ENCODE results near the gene ATP8A2.

ATP8A2 gene

DNA sequence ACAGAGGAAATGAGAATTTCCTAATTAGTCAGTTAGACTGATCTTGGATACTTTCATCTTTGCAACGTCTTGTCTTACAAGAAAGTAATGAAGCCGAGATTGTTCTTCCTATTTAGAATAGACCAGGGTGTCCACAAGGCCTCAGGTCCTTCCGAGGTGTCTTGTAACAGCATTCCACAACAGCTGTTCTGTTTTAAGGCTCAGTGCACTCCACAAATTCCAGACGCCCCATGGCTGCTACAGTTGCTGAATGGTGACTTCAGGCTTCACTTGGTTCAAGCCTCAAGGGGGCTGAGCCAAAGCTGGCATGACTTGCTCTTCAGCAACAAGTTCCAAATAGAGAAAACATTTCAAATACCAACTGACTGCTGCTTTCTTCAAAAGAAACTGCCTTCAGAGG lies 536.6 kb downstream of the ATP8A2 start:
- DNase-seq = no peak

DNA sequence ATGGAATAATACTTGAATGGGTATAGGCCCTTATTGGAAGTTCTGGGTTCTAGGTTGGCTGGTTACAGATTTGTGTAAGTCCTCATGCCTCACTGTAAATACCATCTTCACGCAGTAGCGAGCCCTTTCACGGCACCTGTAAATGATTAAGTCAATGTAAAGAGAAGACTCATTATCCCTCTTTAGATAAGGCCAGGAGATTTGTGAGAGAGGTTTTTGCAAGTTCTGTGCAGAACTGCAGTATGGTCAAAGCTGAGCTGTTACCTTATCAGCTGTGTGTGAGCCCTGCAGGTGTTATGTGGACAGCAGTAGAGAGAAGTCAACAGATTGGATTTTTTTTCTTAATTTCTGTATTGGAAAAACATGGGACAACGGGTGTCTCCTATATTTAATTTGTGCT lies 538.5 kb downstream of the ATP8A2 start:
- DNase-seq = no peak

DNA sequence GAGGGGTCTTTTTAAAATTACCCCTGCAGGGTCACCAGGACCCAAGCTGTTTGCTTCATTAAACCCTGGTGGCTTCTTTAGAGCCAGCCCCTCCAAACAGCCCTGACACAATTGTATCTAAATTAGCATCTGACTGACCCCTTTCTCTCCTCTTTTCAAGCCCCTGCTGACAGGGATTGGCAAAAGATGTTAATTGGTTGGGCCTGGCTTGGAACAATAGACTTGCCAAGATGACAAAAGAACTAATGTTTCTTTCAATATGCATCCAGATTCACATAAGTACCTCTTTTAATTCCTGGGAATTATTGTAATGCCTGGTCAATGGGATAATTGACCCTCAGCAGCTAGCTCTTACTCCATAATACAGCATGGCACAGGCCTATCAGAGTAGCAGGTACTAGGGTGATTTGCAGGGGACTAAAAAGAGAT lies 539.2 kb downstream of the ATP8A2 start:
- DNase-seq = no peak

DNA sequence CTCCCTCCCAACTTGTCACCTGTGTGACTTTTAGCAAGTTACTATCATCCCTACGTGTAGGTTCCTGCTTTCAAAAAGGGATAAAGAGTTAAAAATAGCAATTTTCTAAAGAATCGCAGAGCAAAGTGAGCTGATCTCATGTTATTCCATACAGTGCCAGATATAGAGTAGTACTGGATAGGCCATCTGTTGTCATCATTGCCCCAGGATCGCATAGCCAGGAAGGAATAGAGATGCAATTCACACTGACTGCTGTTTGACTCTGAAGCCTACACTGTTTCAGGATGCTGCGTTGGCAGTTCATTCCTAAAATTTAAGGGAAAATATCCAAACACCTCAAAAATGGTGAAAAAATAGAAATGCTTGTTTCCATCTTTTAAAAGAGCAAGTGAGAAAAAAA lies 541.2 kb downstream of the ATP8A2 start:
- DNase-seq = no peak

DNA sequence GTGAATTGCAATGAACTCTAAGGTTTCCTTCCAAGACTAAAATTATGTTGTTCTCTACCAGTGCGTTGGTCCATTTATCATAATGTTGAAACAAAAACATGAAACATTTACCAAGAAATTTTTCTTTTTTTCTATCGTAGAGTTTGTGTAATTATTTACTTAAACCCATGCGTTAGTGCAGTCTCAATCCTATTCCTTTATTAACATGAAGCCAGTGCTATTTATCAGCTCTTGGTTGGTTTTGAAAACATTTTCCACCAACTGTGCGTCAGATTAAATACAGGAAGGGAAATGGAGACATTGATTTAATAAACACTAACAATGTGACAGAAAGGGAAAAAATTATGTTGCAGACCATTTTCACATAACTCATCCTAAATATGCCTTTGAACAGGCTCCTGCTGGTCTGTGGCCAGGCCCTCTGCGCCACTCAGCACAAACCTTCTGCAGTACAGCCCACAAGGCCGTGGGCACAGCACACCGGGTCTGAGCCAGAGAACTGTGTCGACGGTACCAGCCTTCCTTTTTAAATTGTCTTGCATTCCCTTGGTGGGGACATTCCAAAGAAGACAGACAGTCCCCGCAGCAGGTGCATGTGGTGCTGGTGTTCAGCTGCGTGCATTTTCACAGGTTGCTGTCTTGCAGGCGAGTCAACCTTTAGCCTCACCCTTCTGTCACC lies 544.2 kb downstream of the ATP8A2 start:
- DNase-seq = no peak

DNA sequence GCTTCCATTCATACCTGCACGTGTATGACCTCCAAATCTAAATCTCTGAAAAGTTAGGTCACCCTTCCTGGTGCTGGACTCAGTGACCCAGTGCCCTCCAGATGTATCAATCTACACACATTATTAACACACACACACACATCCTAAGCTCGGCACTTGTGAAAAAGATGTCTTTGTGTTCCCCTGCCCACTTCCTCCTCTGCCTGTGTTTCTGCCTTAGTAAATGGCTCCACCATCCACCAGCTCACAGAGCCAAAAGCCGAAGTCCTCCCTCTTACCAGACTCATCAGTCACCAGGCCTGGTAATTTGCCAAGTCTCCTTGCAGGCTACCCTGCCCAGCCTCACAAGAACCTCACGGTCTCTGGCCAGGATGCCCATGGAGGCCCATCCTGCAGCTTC lies 548.5 kb downstream of the ATP8A2 start:
- DNase-seq = no peak

DNA sequence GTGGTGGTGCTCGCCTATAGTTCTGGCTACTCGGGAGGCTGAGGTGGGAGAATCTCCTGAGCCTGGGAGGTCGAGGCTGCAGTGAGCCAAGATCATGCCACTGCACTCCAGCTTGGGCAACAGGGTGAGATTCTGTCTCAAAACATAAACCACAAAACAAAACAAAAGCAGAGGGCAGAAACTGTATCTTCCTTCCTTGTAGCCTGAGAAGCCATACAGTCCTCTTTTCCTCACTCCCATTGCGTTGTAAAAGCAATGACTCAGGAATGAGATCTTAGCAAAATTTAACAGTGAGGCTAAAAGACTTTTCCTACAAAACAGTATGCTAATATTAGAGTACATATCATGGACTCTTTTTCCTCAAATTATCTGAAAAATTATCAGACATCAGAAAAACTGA lies 549.2 kb downstream of the ATP8A2 start:
- DNase-seq = no peak

DNA sequence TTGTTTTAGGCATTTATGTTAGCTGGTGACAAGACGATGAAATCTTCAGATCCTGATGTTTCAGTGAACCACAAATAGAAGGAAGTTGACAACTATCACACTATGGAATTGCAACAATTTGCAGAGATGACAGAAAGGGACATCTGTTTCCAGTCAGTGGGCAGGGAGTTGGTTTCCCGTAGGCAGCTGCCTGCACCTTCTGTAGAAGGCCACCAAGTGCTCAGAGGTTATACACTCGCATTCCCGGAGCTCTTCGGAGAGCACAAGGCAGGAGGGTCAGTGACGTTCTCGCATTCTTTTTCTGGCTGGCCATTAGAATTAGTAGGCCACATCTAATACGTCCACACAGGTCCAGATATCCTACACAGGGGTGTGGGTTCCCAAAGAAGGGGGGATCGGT lies 550.6 kb downstream of the ATP8A2 start:
- DNase-seq = no peak

DNA sequence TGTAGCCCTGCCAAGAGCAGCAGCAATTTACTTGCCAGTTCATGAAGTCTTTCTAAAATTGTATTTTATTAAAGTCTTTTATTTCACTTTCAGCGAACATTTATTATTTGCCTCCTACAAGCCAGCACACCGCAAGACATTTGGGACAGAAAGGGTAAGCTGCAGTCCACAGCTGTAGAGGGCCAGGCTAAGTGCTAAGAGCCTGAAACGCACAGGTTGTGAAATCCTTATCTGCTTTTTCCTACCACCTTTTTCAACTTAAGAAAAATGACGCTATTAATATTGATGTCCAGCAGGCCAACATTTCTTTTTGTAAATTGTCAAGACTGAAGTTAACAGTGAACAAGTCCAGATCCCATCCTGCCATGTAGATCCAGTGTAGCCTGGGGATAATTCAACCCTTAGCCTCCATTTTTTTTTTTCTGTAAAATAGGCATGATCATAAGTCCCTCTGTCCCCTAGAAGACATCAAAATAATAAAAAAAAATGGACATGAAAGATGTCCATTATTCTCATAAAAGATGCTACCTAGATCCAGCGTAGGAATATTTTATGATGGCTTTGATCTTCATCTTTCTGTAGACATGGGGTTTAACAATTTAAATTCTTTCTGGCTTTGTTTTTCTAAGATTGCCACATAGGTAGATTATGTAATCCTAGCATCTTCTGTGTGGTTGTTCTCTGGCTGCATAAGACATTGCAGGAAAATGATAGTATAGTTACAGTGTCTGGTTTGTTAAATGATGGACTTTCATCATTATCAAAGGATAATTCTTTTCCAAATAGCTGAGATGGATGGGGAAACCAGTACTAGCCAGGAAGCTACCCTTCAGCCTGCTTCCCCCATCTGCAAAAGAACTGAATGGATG lies 551.7 kb downstream of the ATP8A2 start:
- no peak for DNase-seq

DNA sequence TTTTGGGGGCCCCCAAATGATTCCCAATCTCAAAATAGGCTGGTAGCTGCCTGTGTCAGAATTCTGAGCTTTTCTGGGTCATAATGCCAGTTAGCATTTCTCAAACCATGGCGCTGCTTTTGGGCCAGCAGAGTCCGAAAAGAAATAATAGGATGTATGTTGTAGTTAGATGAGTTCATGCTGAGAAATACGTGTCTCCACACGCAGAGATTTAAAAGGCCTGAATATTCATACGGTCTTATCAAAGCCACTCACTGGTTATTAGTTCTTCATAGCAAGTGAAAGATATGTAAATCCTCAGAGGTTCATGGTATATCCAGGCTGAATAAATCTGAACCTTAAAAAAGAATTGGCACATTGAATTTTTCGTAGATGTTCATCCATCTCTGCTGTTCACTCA lies 555.6 kb downstream of the ATP8A2 start:
- DNase-seq = no peak

DNA sequence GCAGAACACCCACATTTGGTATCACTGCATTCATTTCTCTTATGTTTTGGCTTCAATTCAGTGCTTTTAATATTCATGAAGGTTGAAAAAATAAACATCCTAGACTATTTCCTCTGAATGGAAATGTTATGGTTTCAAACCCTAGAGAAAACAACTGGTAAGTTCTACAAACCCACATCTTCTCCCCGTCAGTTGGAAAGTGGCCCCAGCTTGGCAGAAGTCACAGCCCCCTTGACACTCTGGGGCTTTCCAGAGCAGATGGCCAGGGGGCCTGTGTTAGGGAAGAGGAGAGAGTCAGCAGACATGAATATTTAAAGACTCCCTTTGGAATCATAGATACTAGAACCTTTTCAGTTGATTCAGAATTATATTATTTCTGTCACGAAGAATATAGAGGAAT lies 556.2 kb downstream of the ATP8A2 start:
- no peak for DNase-seq

DNA sequence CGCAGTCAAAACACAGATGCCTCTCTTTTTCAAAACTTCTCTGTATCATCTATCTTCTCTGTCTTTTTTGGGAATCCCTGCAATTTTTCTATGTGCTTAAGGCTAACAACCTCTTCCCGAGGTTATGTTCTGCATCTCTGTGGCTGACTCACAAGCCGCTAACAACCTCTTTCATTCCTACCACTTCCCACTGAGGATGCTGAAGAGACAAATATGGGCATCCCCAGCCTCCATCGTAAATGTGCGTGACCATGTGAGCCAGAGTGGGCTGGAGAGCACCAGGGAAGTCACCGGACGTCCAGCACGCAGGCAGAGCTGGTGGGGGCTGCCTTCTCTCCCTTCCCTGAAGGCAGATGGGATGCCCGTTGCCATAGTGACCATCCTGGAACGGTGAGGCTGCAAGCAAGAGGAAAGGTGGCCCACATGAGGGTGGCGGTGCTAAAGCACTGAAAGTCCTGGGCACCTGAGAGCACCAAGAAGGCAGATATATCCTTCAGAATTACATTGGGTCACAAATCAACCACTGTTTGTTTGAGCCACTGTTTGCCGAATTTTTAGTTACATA lies 557.2 kb downstream of the ATP8A2 start:
- peak in 3 of 56 donors; percentile 5 to 38 (median 8) for DNase-seq

DNA sequence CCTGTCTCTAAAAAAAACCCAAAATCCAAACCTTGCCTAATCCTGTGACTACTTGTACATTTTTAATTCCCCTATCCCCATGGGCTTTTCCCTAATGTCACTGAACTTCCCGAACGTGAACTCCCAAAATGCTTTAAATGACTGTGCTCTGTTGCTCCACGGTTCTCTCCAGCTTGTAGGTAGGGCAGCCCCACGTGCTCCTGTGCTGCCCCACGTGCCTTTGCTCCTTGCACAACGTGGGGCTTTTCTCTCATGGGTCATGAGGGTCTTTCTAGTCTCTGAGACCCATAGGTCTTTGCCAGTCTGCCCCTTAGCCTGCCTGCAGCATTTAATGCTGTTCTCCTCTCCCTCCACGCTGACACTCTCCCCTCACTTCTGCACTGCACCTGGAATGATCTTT lies 558.0 kb downstream of the ATP8A2 start:
- DNase-seq = no peak

DNA sequence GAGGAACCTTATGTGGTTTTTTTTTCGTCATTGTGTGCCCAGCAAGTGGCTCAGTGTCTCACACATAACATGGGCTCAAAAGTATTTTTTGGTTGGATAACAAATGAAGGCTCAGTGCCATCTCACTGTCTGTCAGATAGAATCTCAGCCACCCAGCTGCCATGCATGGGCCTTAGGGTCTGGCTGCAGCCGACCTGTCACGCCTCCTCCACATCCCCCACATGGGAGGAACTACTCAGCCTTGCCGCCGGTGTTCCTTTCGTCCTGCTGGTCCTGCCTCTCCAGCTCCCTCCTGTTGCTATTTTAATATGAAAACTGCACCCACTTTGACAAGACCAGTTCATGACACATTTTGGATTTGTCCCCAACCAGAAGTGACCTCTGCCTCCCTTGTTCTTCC lies 558.9 kb downstream of the ATP8A2 start:
- no peak for DNase-seq

DNA sequence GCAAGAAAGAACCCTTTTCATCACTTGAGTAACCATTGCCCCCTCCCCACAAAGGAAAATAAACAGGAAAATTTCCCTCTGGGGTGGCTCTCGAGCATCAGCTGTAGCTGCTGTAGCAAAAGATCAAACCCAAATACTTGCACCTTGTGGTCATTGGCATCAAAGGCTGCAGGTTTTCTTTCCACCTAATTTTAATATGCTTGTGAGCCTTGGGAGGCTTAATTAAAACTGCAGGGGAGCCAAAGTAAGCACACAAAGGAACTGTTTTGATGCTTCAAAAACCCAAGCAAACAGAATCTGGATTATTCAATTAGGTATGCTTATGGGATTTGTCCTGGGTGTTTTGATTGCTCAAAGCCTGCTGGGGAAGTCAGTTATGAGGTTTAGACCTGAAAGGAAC lies 560.6 kb downstream of the ATP8A2 start:
- DNase-seq = no peak

DNA sequence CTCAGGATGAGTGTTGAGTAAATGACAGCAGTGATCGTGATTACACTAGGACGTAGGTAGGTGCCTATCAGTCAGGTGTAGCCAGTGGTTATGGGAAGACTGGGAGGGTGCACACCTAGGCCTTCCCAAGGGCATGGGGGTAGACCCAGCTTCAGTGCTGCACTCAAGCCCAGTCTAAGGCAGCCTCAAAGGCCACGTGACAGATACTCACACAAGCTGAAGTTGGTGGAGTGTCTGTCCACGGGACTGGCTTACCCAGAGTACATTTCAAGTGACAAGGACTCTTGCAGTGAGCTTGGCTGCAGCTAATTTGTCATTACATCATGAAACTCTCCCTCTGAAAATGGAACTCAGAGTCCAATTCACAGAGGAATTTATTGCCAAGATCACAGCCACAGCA lies 561.7 kb downstream of the ATP8A2 start:
- no peak for DNase-seq

DNA sequence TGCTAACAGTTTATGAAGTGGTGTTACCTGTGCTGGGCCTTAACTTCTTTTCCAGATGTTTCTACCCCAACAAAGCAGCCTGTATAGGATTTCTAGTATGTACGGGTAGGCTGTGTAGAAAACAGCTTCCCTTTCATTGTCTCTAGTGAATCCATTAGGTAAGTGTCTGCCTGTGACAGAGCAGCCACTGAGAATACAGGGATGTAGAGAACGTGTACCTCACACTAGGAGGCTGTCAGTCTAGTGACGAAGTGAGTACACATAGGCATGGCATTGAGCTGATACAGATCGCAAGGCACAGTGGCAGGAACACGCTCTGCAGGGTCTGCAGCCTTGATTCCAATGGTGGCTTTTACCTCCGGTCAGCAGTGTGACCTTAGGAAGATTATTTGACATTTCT lies 562.4 kb downstream of the ATP8A2 start:
- DNase-seq = no peak

DNA sequence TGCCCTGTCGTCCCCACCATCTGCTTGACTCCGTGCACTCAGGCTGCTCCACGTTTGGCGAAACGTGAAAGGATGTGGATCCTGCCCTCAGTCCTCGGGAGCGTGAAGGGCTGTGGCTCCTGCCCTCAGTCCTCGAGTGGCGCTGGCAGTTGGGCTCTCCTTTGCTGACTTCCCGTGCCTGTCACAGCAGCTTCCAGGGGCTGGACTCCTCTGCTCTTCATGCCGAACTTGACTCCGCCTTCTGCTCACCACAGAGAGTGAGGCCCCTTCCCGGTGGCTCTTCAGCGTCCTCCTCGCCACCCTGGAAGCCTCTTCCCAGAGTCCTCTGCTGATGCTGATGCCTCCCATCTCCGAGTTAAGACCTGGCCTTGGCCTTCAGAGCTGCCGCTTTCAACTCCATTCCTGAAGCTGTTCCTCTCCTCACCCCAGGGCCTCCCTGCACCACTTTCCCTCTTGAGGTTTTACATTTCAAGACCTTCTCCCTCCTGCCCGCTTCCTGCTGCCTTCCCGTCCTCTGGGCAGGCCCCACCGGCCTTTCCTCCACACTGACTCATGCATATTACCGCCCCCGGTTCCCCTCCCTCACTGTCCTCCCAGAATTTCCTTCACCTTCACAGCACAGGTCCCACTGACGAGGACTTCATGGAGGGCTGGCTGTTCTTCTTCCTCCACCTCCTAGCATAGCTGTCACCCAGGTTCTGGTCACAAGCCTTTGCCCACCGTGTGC lies 568.4 kb downstream of the ATP8A2 start:
- DNase-seq = no peak

DNA sequence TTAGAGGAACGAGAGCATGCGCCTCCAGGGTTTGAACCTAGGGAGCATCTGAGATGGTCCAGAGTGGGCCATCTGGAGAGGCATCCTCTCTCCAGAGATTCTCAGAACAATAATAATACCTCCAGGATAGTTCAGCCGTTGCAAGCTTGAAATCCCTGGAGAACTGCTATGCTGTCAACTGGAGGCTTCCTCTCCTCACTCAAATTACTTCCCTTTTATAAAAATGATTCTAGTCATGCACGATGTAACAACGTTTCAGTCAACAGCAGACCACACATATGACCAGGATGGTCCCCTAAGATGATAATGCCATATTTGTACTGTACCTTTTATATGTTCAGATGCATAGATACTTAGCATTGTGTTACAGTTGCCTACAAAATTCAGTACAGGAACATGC lies 571.3 kb downstream of the ATP8A2 start:
- DNase-seq = no peak

DNA sequence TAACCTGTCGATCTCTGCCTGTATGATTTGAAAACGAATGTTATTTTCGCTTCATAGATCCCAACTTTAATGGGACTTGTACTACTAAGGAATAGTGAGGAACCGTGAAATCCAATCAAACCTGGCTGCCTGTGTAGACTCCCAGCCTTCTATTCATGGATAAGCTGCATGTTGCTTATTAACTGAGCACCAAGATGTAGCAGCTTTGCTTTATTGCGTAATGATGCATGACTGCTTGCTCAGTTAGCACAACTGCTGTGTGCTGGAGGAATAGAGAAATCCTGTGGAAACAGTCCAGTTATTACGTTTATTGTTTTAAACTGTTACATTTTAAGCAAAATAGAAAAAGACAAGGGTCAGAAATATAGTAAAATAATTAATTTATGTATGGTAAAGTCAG lies 571.9 kb downstream of the ATP8A2 start:
- DNase-seq = no peak

DNA sequence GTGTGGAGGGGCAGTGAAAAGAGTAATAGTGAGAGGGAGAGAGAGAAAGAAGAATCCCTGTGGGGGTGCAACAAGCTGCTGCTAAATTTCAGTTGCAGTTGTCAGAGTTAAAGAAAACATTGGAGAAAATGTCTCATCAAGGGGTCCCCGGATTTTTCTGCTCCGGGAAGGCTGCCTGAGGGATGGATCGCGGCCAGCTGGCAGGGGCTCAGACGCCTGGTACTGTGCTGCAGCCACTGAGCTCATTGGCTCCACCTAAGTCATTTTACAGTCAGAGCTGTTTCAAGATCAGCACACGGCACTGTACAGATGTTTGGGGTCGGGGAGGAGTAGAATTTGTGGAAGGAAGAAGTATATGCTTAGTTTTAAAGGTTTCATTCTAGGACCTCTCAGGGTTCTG lies 573.8 kb downstream of the ATP8A2 start:
- peak in 5 of 56 donors; percentile 4 to 27 (median 22) for DNase-seq

DNA sequence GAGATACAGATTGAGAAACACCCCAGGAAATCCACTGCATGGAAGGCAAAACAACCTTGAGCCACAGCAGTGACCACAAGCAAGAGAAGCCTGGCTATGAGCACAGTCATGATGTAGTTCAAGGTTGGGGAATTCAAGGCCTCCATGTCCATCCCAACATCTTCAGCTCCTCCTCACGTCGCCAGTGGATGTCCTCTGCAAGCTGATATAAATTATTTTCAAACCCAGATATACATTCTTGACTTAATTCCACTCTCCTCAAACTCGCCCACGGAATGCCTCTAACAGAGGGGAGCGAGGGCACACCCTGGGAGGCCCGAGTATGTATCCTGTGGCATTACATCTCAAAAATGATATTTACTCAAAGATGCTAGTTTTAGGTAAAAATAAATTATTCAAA lies 574.5 kb downstream of the ATP8A2 start:
- DNase-seq = no peak

Data from nucleus accumbens (tissue), 56 donors.